ENCODE data around the gene LHX3.
"Not testable (repeated sequence)": the region's sequence is repeated elsewhere in the genome, so short reads cannot be mapped to it uniquely, and the experiment has no call there.

Gene LHX3

GRCh38 chr9:136155576-136155975, 49.4 kb downstream of the LHX3 start:
- no peak for DNase-seq (ENCODE audit: low spot score)

DNA sequence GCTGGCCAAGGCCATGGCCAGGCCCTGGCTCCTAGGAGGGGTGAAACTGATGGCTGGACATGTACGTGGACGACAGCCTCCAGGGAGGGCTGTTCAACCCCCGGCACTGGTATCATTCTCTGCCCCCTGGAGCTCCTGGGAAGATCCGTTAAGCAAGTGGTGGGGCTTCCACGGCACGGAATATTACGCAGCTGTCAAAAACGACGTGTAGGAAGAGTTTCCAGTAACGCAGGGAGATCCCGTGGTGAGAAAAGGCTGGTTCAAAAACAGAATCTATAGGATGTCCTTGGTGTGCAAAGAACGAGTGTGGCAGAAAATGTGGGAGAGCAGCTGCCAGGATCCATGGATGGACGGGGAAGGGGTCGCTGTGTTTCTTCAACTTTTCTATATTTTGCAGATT, 50.0 kb downstream of the LHX3 start:
- no peak for DNase-seq (ENCODE audit: low spot score)

DNA sequence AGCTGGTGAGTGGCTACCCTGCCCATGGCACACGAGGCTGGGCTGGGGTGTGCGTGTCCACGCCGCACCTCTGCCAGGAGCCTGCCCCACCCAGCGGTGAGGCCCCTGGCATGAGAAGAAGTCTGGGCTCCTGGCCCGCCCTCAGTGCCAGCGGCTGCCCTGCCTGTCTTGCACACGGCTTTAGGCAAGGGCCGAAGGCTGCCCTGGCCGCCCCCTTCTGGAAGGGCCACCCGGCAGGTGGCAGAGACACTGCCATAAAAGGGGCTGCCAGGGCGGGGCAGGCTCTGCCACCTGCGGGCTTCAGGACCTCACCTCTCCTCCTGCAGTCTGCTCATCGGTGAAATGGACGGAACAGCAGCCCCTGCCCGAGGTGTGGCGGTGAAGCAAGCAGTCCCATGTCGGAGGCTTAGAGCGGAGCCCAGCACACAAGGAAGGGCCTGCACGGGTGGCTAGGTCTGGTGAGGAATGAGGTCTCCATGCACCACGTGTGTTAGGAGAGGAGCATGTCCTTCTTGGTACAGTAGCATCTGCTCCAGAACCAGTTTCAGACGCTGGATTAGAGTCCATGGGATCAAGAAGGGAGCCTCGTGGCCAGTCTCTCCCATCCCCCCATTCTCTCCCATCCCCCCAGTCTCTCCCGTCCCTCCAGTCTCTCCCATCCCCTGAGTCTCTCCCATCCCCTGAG, 51.4 kb downstream of the LHX3 start:
- no peak for DNase-seq (ENCODE audit: low spot score)

- DNase-seq (ENCODE audit: low spot score), result no peak
These were observed 52.0 kb downstream of the LHX3 start for GRCh38 chr9:136152931-136153330.

DNA sequence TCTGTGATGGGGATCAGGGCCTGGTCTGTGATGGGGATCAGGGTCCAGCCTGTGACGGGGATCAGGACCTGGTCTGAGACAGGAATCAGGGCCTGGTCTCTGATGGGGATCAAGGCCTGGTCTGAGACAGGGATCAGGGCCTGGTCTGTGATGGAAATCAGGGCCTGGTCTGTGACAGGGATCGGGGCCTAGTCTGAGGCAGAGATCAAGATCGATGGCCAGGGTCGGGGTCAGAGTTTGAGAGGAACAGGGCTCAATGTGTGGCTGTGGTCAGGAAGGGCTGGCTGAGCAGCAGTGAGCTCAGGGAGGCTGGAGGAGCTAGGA, 52.4 kb downstream of the LHX3 start:
- no peak for DNase-seq (ENCODE audit: low spot score)

GRCh38 chr9:136151848-136152542, 52.9 kb downstream of the LHX3 start:
- DNase-seq (ENCODE audit: low spot score), result no peak

- no peak for DNase-seq (ENCODE audit: low spot score)
These were observed 53.6 kb downstream of the LHX3 start for GRCh38 chr9:136151214-136151804.

- not testable (repeated sequence) for DNase-seq (ENCODE audit: low spot score)
These were observed 54.2 kb downstream of the LHX3 start for GRCh38 chr9:136150664-136151213.

GRCh38 chr9:136149853-136150252, 55.1 kb downstream of the LHX3 start:
- DNase-seq (ENCODE audit: low spot score), result no peak

DNA sequence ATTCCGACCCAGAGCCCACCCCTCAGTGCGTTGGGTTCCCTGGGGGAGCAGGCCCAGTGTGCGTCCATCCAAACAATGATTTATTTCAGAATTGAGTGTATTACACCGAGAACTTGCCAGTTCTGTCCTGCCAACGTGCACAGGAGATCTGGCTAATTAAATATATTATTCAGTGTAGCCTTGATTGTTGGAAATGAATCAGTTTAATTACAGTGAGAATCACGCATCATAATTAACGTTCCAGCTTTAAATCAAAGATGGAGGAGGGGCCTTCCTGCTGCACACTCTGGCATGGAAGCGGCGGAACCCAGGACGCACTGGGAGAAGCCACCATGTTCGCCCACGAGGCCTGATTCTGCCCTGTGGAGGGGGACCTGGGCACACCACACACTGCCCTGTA, 55.6 kb downstream of the LHX3 start:
- DNase-seq (ENCODE audit: low spot score), result no peak

DNA sequence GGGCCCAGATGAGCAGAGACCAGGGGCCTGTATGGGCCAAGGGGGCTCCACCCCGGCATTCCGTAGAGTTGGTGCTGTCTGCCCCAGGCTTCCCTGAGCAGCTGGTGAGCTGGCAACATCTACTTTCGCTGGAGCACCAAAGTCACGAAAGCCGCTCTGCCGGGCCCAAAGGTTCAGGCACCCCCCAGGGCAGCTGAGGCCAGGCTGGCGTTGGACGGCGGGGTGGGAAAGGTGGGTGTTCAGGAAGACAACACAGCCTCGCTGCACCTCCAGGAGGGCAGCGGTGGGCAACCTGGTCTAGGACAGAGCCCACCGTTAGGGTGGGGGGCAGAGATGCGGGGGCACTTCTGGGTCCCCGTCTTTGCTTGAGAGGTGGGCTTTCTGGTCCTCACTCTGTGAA, 56.2 kb downstream of the LHX3 start:
- no peak for DNase-seq (ENCODE audit: low spot score)

GRCh38 chr9:136147890-136148714, 56.8 kb downstream of the LHX3 start:
- no peak for DNase-seq (ENCODE audit: low spot score)

DNA sequence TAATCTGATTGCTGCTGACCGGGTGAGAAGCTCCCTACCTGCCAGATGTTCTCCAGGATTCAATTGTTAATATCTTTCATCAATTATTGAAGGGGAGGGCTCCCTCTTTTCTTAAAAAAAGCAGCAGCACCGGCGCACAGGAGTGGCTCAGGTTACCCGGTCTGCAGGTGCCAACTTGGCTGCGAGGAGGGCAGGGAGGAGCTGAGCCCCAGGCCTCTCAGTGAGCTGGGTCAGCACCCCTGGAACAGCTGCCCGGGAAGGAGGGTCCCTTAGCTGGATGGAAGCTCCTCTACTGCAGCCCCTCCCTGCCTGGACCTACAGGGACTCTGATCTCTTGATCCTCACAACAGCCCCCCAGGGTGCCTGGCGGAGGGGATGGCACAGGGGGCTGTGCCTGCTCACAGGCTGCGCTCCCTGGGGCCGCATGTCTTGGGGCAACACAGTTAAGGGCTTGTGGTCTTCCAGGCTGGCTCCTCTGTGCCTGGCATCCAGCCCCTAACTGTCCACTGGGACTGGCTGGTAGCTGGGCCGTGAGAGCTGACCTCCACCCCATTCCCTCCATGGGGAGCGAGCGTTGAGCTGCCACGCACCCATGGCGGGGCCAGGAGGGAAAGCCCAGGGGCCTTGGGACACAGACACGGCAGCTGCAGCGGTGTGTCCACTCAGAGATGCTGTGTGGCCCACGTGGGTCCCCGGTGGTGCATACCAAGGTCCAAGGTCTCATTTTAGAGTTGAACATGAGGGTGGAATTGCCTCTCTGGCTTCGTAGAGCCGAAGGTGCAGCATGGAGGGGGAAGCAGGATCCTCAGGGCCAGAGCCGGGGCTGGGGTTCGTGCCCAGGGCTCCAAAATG, 57.7 kb downstream of the LHX3 start:
- DNase-seq (ENCODE audit: low spot score), result no peak
